Esophagus muscularis mucosa (tissue), 4 donors: ENCODE data around the gene AP2B1. TPM values are rescaled to one million over a fixed set of nuclear protein-coding genes. Genes with fewer than 3 reads are reported as not detected.

Experiments
- DNase-seq: peaks from one replicate; pipeline ENCODE4 v3.0.0-alpha.2; 2017; ENCODE audit errors: extremely low spot score
- H3K27ac ChIP-seq, 4 donors: fragments of 200-600 bp; sonication (generic); replicated peaks in 1 of 4; 1 replicate in 3 of 4; 2 replicates in 1 of 4; pipeline ENCODE4 v1.5.1; 2016 to 2019; ENCODE audit warnings: mild to moderate bottlenecking in 1 of 4
- H3K27me3 ChIP-seq, 4 donors: fragments of 200-600 bp; sonication (generic); one replicate each; pipeline versions ENCODE4 v1.5.1 to v1.6.0; 2016 to 2019
- H3K36me3 ChIP-seq, 4 donors: fragments of 200-600 bp; sonication (generic); one replicate each; pipeline ENCODE4 v1.5.1; 2016 to 2019
- H3K4me1 ChIP-seq, 4 donors: fragments of 200-600 bp; sonication (generic); one replicate each; pipeline ENCODE4 v1.5.1; 2016 to 2019
- H3K4me3 ChIP-seq, 4 donors: fragments of 200-600 bp; sonication (generic); 1 replicate in 2 of 4; 2 replicates in 2 of 4; pipeline ENCODE4 v1.5.1; 2016 to 2019; ENCODE audit warnings: mild to moderate bottlenecking in 4 of 4, moderate library complexity in 1 of 4
- H3K9me3 ChIP-seq, 4 donors: fragments of 200-600 bp; sonication (generic); 1 replicate in 3 of 4; 2 replicates in 1 of 4; pipeline ENCODE4 v1.5.1; 2016 to 2019
- EP300 ChIP-seq: sonication (generic); formaldehyde crosslinking; IDR thresholded peaks from one replicate; pipeline ENCODE4 v1.6.1; 2017; ENCODE audit warnings: antibody characterized with exemption
- POLR2A ChIP-seq: fragments of 450-650 bp; IDR thresholded peaks from one replicate; pipeline ENCODE4 v1.6.1; 2017; ENCODE audit warnings: antibody characterized with exemption, moderate library complexity, mild to moderate bottlenecking, low read depth
- POLR2AphosphoS5 ChIP-seq, 2 donors: sonication (generic); formaldehyde crosslinking; IDR thresholded peaks; one replicate each; pipeline ENCODE4 v1.6.1; 2017; ENCODE audit warnings: antibody characterized with exemption in 2 of 2
- WGBS: methylation state at CpG from one replicate; pipeline ENCODE4 v1.1.5; 2018; 5-methylcytosine and 5-hydroxymethylcytosine counted together
- intact Hi-C: fragments of 100-400 bp; cut with DNase I; formaldehyde crosslinking; loops from one replicate; pipeline ENCODE4 v1.15.1; 2023
- total RNA-seq, 4 donors: library from RNA; depleted of rRNA; stranded (reverse); fragments of >200 nt; gene quantifications; one replicate each; pipeline versions ENCODE4 v1.1.0 to v1.2.1, GENCODE V29; 2016
- TF ChIP-seq, protein P1 (sequence below), 3 experiments: fragments of 200-600 bp in 2 of 3; fragments of 450-650 bp in 1 of 3; sonication (generic) in 2 of 3; IDR thresholded peaks; one replicate each; pipeline ENCODE4 v1.5.1; 2017 to 2019; ENCODE audit warnings: antibody characterized with exemption in 3 of 3, mild to moderate bottlenecking in 2 of 3, moderate library complexity in 1 of 3

Gene AP2B1
- total RNA-seq, 4 donors from 2014 or later = 108 to 276 (median 155) TPM

- H3K4me3 ChIP-seq = no peak overlapping the region
- intact Hi-C loops = no loop called here
- peak overlapping the region; percentile 51 to 85 (median 80) for H3K27ac ChIP-seq
- DNase-seq = no peak
- peaks cover 0 to 75% (median 32%) of the 10 kb centered on the region in 4 donors for H3K36me3 ChIP-seq
- TF ChIP-seq EP300 (no peak), POLR2AphosphoS5 (IDR thresholded peaks at IDR 0.05) (peak; percentile 35 to 40)
- no peaks in the 10 kb centered on the region for H3K9me3 ChIP-seq
- peaks cover 51 to 72% (median 60%) of the 10 kb centered on the region in 4 donors for H3K4me1 ChIP-seq
- WGBS = 35% methylated on average over 7 of the region's 7 CpGs
- H3K27me3 ChIP-seq = no peaks in the 10 kb centered on the region
Observed at GRCh38 chr17:35713069-35713728, 126.1 kb downstream of the AP2B1 start.

DNA sequence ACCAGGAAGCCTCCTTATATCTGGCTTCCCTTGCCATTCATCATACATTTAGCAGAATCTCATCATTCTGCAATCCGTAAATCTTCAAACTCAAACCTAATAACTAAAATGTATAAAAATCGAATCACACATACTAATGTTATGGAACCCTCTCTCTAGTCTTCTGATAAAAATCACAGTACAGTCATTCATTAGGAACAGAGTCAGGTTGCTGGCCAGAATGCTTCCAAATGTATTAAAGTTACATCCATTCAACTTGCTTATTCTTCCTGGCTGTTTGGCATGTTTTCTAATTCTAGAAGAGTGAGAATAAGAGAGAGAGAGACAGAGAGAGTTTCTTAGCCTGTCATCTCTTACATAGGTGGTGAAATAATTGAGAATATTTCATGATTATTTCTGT is 127.9 kb downstream of the AP2B1 start:
- Histone ChIP-seq H3K4me1 (peaks cover 51 to 84% (median 67%) of the 10 kb centered on the region in 4 donors), H3K9me3 (no peaks in the 10 kb centered on the region), H3K27me3 (no peaks in the 10 kb centered on the region), H3K4me3 (no peak overlapping the region), H3K27ac (peak overlapping the region; percentile 73 to 85 (median 80)), H3K36me3 (peaks cover 0 to 81% (median 32%) of the 10 kb centered on the region in 4 donors)
- TF ChIP-seq POLR2AphosphoS5 (IDR thresholded peaks at IDR 0.05) = peak in 1 of 2 donors; percentile 3
- TF ChIP-seq EP300 = no peak
- no peak for DNase-seq
- WGBS = 73% methylated on average over 2 of the region's 2 CpGs
- intact Hi-C loops = no loop called here

GRCh38 chr17:35715416-35715815 is 128.3 kb downstream of the AP2B1 start:
- no peaks in the 10 kb centered on the region for H3K9me3 ChIP-seq
- H3K27ac ChIP-seq = peak overlapping the region; percentile 73 to 85 (median 80)
- intact Hi-C loops = no loop called here
- TF ChIP-seq, protein P1, sequence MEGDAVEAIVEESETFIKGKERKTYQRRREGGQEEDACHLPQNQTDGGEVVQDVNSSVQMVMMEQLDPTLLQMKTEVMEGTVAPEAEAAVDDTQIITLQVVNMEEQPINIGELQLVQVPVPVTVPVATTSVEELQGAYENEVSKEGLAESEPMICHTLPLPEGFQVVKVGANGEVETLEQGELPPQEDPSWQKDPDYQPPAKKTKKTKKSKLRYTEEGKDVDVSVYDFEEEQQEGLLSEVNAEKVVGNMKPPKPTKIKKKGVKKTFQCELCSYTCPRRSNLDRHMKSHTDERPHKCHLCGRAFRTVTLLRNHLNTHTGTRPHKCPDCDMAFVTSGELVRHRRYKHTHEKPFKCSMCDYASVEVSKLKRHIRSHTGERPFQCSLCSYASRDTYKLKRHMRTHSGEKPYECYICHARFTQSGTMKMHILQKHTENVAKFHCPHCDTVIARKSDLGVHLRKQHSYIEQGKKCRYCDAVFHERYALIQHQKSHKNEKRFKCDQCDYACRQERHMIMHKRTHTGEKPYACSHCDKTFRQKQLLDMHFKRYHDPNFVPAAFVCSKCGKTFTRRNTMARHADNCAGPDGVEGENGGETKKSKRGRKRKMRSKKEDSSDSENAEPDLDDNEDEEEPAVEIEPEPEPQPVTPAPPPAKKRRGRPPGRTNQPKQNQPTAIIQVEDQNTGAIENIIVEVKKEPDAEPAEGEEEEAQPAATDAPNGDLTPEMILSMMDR (IDR thresholded peaks at IDR 0.05) = no peak
- TF ChIP-seq EP300 = no peak
- TF ChIP-seq POLR2A = no peak
- peaks cover 51 to 86% (median 67%) of the 10 kb centered on the region in 4 donors for H3K4me1 ChIP-seq
- DNase-seq = no peak
- no peak overlapping the region for H3K4me3 ChIP-seq
- H3K27me3 ChIP-seq = no peaks in the 10 kb centered on the region
- peaks cover 0 to 79% (median 31%) of the 10 kb centered on the region in 4 donors for H3K36me3 ChIP-seq

DNA sequence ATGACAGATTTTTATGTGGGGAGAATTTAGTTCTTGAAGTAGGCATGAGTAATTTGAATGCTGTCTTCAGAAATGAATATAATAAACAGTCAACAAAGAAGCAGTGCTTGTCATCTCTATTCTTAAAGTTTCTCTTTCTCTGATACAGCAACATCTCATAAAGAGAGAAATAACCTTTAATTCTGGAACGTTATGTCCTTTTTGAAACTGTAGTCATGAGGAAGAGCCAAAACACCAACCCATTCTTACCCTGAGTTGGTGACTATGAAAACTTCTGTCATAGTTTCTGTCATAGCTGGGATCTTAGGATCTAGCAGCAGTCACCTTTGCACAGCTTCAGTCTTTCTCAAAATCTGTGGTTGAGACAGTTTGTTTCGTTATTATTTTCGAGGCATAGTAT is 129.1 kb downstream of the AP2B1 start:
- no peak for TF ChIP-seq POLR2AphosphoS5 (IDR thresholded peaks at IDR 0.05)
- TF ChIP-seq, protein P1 (IDR thresholded peaks at IDR 0.05) = no peak
- TF ChIP-seq POLR2A = no peak
- no peak for TF ChIP-seq EP300
- WGBS = 80% methylated on average over 3 of the region's 3 CpGs
- intact Hi-C loops = no loop called here
- Histone ChIP-seq H3K27ac (peak overlapping the region; percentile 73 to 85 (median 80)), H3K4me1 (peaks cover 51 to 87% (median 67%) of the 10 kb centered on the region in 4 donors), H3K27me3 (no peaks in the 10 kb centered on the region), H3K36me3 (peaks cover 0 to 75% (median 28%) of the 10 kb centered on the region in 4 donors), H3K4me3 (no peak overlapping the region), H3K9me3 (no peaks in the 10 kb centered on the region)
- no peak for DNase-seq

DNA sequence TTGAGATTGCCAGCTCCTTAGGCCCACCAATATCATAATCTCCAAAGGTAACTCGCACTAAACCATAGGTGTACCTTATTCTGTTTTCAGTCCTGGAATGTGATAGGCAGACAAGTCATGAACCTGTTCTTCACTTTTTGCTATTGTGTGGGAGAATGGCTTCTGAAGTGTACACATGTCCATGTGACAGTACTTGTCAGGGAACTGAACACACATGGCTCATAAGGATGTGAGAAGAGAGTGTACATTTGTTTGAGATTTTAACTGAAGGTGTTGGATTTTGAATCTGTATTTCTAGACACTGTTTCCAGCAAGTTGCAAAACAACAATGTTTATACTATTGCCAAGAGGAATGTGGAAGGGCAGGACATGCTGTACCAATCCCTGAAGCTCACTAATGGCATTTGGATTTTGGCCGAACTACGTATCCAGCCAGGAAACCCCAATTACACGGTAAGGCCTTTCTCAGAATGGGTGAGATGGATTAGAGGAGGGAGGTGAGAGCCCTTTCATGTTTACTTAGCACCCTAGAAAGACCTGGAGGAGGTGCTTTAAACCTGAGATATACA is 129.9 kb downstream of the AP2B1 start:
- WGBS = 61% methylated on average over 4 of the region's 4 CpGs
- intact Hi-C loops = no loop called here
- Histone ChIP-seq H3K4me1 (peaks cover 51 to 86% (median 67%) of the 10 kb centered on the region in 4 donors), H3K36me3 (peaks cover 0 to 75% (median 21%) of the 10 kb centered on the region in 4 donors), H3K27ac (peak overlapping the region; percentile 73 to 85 (median 80)), H3K27me3 (no peaks in the 10 kb centered on the region), H3K4me3 (no peak overlapping the region), H3K9me3 (no peaks in the 10 kb centered on the region)
- TF ChIP-seq POLR2AphosphoS5 (IDR thresholded peaks at IDR 0.05) (peak; percentile 60 to 91), EP300 (peak; percentile 96)
- TF ChIP-seq, protein P1 (IDR thresholded peaks at IDR 0.05) = no peak
- DNase-seq = no peak
